Naive B cell (primary cell): ENCODE results near the gene PRKCA. TPM values are rescaled to one million over a fixed set of nuclear protein-coding genes. Genes with fewer than 3 reads are reported as not detected.

Experiments
- ATAC-seq, 2 donors: fragments of 150-1000 bp; cut with Tn5 transposase; 2 replicates each; pipeline ENCODE4 v1.10.0; 2021; ENCODE audit warnings: low read depth in 2 of 2, mild to moderate bottlenecking in 2 of 2, moderate library complexity in 2 of 2
- DNase-seq: peaks from one replicate; pipeline ENCODE4 v3.0.0; 2022
- H3K27ac Mint-ChIP-seq, 6 donors: one replicate each; pipeline ENCODE4 v1.8.0; 2020 to 2022; ENCODE audit warnings: mild to moderate bottlenecking in 6 of 6, mixed read lengths in 6 of 6, moderate library complexity in 5 of 6, inconsistent platforms in 2 of 6
- H3K27me3 Mint-ChIP-seq, 3 donors: one replicate each; pipeline ENCODE4 v1.8.0; 2021 to 2022; ENCODE audit warnings: mixed read lengths in 3 of 3, mild to moderate bottlenecking in 1 of 3
- H3K36me3 Mint-ChIP-seq, 2 donors: one replicate each; pipeline ENCODE4 v1.8.0; 2020 to 2022; ENCODE audit warnings: mixed read lengths in 2 of 2, inconsistent platforms in 1 of 2, mild to moderate bottlenecking in 1 of 2
- H3K4me1 Mint-ChIP-seq, 3 donors: one replicate each; pipeline ENCODE4 v1.8.0; 2020 to 2022; ENCODE audit warnings: mixed read lengths in 3 of 3, inconsistent platforms in 1 of 3, mild to moderate bottlenecking in 1 of 3, moderate library complexity in 1 of 3
- H3K4me3 Mint-ChIP-seq, 8 donors: one replicate each; pipeline ENCODE4 v1.8.0; 2020 to 2022; ENCODE audit warnings: mild to moderate bottlenecking in 8 of 8, mixed read lengths in 8 of 8, moderate library complexity in 8 of 8, inconsistent platforms in 2 of 8
- H3K9me3 Mint-ChIP-seq, 7 donors: one replicate each; pipeline ENCODE4 v1.8.0; 2020 to 2022; ENCODE audit warnings: mixed read lengths in 7 of 7, mild to moderate bottlenecking in 5 of 7, inconsistent platforms in 2 of 7, moderate library complexity in 1 of 7
- polyA plus RNA-seq, 6 donors: library from polyadenylated mRNA; unstranded; fragments of 300-500 nt; fragmentation: Illumina TruSeq; gene quantifications; one replicate each; pipeline ENCODE4 v1.2.3, GENCODE V29; 2021; ENCODE audit warnings: low read depth in 6 of 6

Gene PRKCA
- polyA plus RNA-seq, 6 donors from 2014 or later = 0.03 to 0.06 TPM; not detected in 4

DNA sequence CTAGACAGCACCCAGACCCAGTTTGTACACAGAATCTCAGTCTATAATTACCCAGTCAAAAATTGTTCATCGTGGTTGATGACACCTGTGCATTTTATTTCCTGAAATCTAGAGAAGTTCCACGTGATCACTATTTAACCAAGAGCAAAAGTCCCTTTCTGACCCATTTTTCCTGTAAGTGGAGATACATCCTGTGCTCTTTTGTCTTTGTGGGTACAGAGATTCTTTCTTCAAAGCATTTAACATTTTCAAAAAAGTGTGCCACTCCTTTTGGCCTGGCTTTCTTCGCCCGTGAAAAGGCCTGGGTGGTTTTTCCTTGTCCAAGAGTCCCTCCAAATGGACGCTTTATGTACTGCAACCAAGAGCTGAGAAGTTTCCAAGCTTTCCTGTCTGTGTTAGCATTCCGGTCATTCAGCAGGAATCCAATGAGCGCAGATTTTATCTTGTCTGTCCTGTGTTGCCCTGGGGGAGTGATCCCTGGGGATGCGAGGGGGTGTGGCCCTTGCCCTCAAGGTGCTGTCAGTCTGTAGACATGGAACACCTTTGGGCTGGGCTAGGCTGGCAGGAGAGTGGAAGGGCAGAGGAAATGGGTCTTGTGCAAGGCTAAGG lies 371.4 kb downstream of the PRKCA start:
- H3K4me1 Mint-ChIP-seq = peaks cover 0 to 10% (median 5%) of the 10 kb centered on the region in 3 donors
- no peak for ATAC-seq
- H3K36me3 Mint-ChIP-seq = no peaks in the 10 kb centered on the region
- H3K27ac Mint-ChIP-seq = no peak overlapping the region
- H3K4me3 Mint-ChIP-seq = no peak overlapping the region
- peaks cover 0 to 11% (median 0%) of the 10 kb centered on the region in 7 donors for H3K9me3 Mint-ChIP-seq
- DNase-seq = no peak
- H3K27me3 Mint-ChIP-seq = peaks cover 0 to 6% (median 6%) of the 10 kb centered on the region in 3 donors

DNA sequence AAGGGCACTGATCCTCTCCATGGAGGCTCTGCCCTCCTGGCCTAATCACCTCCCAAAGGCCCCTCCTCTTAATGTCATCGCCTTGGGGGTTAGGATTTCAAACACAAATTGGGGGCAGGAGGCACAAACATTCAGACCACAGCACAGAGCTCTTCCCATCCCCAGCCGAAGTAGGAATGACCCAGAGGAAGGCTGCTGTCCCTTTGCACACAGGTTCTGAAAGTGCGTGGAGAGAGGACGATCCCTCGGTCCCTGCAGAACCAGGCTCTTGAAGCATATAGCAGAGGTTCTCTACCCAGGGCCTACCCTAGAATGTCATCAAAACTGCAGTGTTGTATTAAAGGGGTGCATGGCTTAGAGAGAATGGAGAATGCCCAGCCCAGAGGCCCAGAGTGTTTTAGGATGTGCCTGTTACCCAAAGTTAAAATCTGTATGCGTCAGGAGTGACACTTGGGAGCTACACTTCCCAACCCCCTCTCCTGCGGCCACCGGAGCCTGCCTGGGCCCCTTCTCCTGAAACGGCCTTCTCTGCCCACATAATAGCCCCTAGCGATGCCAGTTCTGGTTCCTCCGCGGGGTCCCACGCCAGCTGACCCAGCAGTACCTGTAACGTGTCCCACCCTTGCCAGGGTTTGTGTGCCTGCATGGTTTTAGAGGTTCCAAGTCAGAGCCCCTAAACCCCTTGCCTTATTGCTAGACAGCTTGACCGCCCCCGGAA lies 373.0 kb downstream of the PRKCA start:
- Mint-ChIP-seq H3K27me3 (peaks cover 0 to under 1% (median 0%) of the 10 kb centered on the region in 3 donors), H3K4me1 (peaks cover 0 to 10% (median 5%) of the 10 kb centered on the region in 3 donors), H3K27ac (peak overlapping the region in 1 of 6 donors; percentile 58), H3K4me3 (peak overlapping the region in 1 of 8 donors; percentile 40), H3K36me3 (no peaks in the 10 kb centered on the region), H3K9me3 (peaks cover 0 to 11% (median 0%) of the 10 kb centered on the region in 7 donors)
- no peak for ATAC-seq
- no peak for DNase-seq

DNA sequence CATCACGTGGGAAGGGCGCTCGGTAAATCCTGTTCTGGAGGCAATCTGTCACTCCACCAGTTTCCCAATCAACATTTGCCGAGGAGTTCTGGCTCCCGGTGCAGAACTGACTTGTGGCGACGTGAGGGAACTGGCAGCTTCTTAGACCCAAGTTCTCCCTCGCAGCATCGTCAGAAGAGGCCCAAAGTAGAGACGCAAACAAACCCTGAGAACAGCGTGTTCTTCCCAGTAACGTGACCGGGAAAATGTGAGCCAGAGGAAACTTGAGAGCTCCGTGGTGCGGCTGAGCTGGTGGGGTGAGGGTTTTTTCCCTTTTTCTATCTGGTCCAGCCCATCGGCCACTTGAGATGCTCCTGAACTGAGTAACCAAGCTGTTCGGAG lies 373.6 kb downstream of the PRKCA start:
- Mint-ChIP-seq H3K27ac (no peak overlapping the region), H3K9me3 (peaks cover 0 to 11% (median 0%) of the 10 kb centered on the region in 7 donors)

DNA sequence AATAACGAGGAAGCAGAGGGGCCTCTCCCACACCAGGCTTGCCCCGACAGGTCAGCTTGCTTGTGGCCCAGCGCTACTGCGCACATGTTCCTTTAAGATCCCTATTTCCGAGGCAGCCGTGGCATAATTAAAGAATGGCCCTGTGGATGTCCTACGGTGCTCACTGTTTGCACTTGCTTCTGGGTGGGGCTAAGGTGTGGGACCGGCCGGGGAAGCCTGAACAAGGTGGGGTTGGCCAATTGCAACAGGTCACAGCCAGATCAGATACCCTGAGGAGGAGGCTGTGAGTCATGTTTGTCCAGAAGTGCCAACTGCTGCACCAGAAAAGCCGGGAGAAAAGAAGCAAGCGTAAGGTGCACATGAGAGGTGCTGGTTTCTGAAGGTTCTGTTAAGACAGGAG lies 374.0 kb downstream of the PRKCA start:
- Mint-ChIP-seq H3K9me3 (peaks cover 0 to 11% (median 0%) of the 10 kb centered on the region in 7 donors), H3K4me1 (peaks cover 0 to 10% (median 5%) of the 10 kb centered on the region in 3 donors), H3K27ac (no peak overlapping the region), H3K27me3 (no peaks in the 10 kb centered on the region), H3K36me3 (no peaks in the 10 kb centered on the region), H3K4me3 (no peak overlapping the region)
- ATAC-seq (no peak), DNase-seq (no peak)

More for the DNA sequence above, 373.6 kb downstream of the PRKCA start:
- Mint-ChIP-seq H3K4me3 (no peak overlapping the region), H3K4me1 (peaks cover 0 to 10% (median 5%) of the 10 kb centered on the region in 3 donors), H3K27me3 (no peaks in the 10 kb centered on the region), H3K36me3 (no peaks in the 10 kb centered on the region)
- DNase-seq (no peak), ATAC-seq (no peak)

DNA sequence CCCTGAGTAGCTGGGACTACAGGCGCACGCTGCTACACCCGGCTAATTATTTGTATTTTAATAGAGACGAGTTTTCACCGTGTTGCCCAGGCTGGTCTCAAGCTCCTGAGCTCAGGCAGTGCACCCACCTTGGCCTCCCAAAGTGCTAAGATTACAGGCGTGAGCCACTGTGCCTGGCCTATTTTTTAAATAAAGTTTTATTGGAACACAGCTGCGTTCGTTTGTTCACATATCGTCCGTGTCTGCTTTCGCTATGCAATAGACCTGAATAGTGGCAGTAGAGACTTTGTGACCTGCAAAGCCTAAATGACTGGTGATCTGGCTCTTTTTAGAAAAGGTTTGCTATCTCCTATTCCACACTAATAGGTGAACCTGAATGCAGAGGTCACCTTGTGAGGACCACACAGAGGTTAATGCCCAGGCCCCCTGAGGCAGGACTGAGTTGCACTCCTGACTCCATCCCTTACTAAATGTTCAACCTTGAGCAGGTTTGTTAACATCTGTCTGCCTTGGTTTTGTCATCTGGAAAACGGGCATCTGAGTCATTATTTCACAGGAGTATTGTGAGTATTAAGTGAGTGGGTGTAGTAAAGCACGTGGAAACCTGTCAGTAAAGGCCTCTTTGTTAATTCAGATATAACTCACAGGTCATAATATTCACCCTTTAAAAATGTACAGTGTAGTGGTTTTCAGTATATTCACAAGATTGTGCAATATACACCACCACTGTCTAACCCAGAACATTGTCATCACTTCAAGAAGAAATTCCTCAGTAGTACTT lies 375.0 kb downstream of the PRKCA start:
- H3K4me1 Mint-ChIP-seq = peaks cover 0 to 10% (median 5%) of the 10 kb centered on the region in 3 donors
- peaks cover 0 to 11% (median 0%) of the 10 kb centered on the region in 7 donors for H3K9me3 Mint-ChIP-seq
- H3K4me3 Mint-ChIP-seq = no peak overlapping the region
- no peak overlapping the region for H3K27ac Mint-ChIP-seq
- DNase-seq = no peak
- H3K27me3 Mint-ChIP-seq = no peaks in the 10 kb centered on the region
- ATAC-seq = no peak
- no peaks in the 10 kb centered on the region for H3K36me3 Mint-ChIP-seq

DNA sequence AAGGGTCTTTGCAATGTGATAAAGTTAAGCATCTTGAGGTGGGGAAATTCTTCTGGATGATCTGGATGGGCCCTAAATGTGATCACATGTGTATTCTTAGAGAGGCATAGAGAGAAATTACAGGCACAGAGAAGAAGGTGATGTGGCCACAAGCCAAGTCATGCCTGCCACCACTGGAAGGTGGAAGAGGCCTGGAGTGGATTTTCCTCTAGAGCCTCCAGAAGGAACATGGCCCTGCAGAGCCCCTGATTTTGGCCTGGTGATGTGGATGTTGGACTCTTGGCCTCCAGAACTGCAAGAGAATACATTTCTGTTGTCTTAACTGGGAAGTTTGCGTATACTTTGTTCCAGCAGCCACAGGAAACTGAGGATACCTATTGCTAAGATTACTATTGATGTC lies 375.6 kb downstream of the PRKCA start:
- H3K4me3 Mint-ChIP-seq = no peak overlapping the region
- ATAC-seq (no peak), DNase-seq (no peak)
- H3K36me3 Mint-ChIP-seq = no peaks in the 10 kb centered on the region
- H3K27ac Mint-ChIP-seq = no peak overlapping the region
- peaks cover 0 to 10% (median 5%) of the 10 kb centered on the region in 3 donors for H3K4me1 Mint-ChIP-seq
- peaks cover 0 to 11% (median 0%) of the 10 kb centered on the region in 7 donors for H3K9me3 Mint-ChIP-seq
- H3K27me3 Mint-ChIP-seq = no peaks in the 10 kb centered on the region

DNA sequence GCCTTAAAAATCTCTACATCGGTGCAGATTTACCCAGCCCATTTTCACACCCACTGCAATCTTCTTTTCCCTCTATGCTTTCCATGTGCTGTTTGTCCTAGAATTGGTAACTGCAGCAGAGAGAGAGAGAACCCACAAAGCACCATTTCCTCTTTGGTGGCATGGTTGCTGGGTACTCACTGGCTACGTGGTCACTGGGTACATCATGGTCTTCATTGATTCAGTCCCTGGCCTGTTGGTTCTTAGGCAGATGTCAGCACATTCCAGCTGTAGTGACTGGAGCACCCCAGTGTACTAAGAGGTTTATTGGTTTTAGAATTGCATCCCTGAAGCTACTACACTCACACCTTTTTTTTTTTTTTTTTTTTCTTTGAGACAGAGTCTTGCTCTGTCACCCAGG lies 376.4 kb downstream of the PRKCA start:
- DNase-seq = no peak
- no peak overlapping the region for H3K4me3 Mint-ChIP-seq
- peaks cover 0 to 2% (median 0%) of the 10 kb centered on the region in 3 donors for H3K4me1 Mint-ChIP-seq
- peaks cover 0 to 11% (median 0%) of the 10 kb centered on the region in 7 donors for H3K9me3 Mint-ChIP-seq
- peaks cover 0 to 3% (median 0%) of the 10 kb centered on the region in 3 donors for H3K27me3 Mint-ChIP-seq
- no peak overlapping the region for H3K27ac Mint-ChIP-seq
- ATAC-seq = no peak
- no peaks in the 10 kb centered on the region for H3K36me3 Mint-ChIP-seq

DNA sequence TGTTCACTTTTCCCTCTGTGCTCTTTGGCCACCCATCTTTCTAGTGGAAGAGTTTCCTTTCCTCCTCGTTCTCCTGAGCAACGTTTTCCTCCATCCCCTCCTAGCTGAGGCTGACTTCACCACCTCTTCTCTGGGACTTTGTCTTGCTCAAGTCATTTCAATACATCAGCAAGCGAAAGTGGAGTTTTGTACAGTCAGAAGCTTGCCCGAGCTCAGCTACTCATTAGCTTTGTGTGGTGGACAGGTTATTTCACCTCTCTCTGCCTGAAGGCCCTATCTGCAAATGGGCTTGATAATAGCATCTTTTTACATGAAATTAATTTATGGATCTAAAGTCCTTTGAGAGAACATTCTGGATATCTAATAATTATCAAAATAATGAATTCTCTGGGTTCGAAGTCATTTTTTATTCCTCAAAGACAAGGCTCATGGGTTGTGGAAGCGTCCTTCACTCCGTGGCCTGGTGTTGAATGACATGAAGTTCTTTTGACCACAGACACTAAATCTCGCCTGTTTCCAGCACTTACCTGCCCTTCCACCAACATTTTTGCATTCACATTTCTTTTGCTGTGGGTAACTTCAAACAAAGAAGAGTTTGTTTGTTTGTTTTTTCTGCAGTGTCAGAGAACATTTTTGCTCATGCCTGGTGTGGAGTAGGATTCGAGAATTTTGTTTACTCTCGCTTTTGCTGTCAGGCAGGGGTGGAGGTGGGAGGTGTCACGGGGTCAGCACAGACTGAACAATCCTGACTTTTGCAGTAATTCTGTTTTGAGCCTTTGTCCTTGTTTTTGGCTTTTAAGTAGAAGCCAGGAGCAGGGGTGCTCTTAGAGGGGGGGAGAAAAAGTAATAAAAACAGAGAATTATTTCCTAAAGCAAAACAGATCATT lies 377.5 kb downstream of the PRKCA start:
- H3K4me1 Mint-ChIP-seq = no peaks in the 10 kb centered on the region
- peaks cover 0 to 11% (median 0%) of the 10 kb centered on the region in 7 donors for H3K9me3 Mint-ChIP-seq
- no peak overlapping the region for H3K4me3 Mint-ChIP-seq
- no peak for ATAC-seq
- peak overlapping the region in 1 of 6 donors; percentile 9 for H3K27ac Mint-ChIP-seq
- DNase-seq = no peak
- peaks cover 0 to 6% (median 0%) of the 10 kb centered on the region in 3 donors for H3K27me3 Mint-ChIP-seq
- H3K36me3 Mint-ChIP-seq = no peaks in the 10 kb centered on the region

DNA sequence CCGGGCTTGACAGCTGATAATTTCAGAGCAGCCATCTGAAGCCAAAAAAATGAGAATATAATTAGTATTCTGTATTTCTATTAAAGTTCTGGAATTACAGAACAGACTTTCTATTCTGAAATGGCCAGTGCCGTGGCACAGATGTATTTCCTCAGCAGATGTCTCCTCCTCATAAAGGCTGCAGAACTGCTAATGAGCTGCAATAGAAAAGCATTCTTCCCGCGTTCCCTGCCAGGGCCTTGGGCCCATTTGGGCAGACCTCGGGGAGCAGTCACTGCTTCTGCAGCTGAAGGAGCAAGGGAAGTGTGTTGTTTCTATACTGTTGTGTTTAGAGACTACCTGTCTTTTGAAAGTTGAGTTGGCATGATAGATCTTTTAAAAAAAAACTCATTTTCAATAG lies 379.9 kb downstream of the PRKCA start:
- DNase-seq (no peak), ATAC-seq (no peak)
- Mint-ChIP-seq H3K9me3 (peaks cover 0 to 11% (median 0%) of the 10 kb centered on the region in 7 donors), H3K27ac (no peak overlapping the region), H3K4me1 (no peaks in the 10 kb centered on the region), H3K4me3 (no peak overlapping the region), H3K27me3 (peaks cover 4 to 18% (median 7%) of the 10 kb centered on the region in 3 donors), H3K36me3 (no peaks in the 10 kb centered on the region)

DNA sequence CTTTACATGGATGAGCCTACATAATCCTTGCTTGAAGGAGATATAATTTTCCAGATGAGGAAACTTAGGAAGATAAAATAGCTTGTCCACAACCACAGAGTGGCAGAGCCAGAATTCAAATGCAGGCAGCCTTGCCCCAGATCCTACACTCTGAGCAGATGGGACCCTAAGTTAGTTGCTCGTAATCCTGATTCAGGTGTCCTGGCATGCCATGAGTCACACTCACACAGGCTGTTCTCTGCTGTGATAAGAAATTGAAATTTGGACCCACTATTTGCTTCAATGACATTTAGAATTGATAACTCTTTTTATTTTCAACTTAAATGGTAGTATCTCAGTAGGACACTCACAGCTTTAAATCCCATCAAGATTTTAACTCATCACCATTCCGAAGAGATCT lies 381.8 kb downstream of the PRKCA start:
- no peak overlapping the region for H3K27ac Mint-ChIP-seq
- ATAC-seq = no peak

DNA sequence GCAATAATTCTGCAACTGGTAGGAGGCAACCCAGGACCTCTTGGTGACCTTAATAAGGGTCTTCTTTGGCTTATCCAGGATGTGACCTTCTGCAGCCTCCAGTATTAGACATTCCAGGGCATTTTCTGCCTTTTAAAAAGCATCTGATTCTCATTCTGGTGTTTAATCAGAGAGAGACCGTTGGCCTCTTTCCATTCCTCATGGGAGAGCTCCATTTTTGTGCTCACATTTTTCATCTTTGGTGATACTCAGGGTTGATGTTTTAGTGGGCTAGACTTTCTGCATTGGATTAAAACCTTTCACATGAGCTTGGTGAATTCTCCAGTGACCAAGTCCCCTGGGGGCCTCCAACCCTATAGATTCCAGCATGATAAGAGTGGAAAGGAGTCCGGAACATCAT lies 382.3 kb downstream of the PRKCA start:
- H3K27me3 Mint-ChIP-seq = peaks cover 4 to 18% (median 7%) of the 10 kb centered on the region in 3 donors
- DNase-seq (no peak), ATAC-seq (no peak)
- no peaks in the 10 kb centered on the region for H3K36me3 Mint-ChIP-seq
- H3K27ac Mint-ChIP-seq = no peak overlapping the region
- no peak overlapping the region for H3K4me3 Mint-ChIP-seq
- H3K4me1 Mint-ChIP-seq = no peaks in the 10 kb centered on the region
- H3K9me3 Mint-ChIP-seq = no peaks in the 10 kb centered on the region

More for the DNA sequence above, 381.8 kb downstream of the PRKCA start:
- no peak for DNase-seq
- Mint-ChIP-seq H3K4me3 (no peak overlapping the region), H3K27me3 (peaks cover 4 to 18% (median 7%) of the 10 kb centered on the region in 3 donors), H3K9me3 (no peaks in the 10 kb centered on the region), H3K4me1 (no peaks in the 10 kb centered on the region), H3K36me3 (no peaks in the 10 kb centered on the region)

DNA sequence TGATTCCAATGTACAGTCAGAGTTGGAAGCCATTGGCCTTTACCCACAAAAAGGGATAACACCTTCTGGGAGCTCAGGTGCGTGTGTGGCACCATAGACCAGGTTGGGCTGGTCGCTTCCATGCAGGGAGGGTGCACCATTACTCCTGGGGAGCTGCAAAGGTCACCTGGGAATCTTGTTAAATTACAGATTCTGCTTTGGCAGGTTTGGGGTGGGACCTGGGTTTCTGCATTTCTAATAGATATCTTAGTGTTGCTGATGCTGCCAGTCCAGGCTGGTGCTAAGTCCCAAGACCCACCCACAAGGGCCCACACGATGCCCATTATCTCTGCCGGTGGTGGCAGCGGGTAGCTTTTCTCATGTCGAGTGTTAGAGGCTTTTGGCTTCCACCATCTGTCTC lies 384.2 kb downstream of the PRKCA start:
- H3K9me3 Mint-ChIP-seq = no peaks in the 10 kb centered on the region
- ATAC-seq = no peak
- H3K27ac Mint-ChIP-seq = no peak overlapping the region
- no peak for DNase-seq
- H3K27me3 Mint-ChIP-seq = peaks cover 4 to 18% (median 7%) of the 10 kb centered on the region in 3 donors
- H3K4me1 Mint-ChIP-seq = no peaks in the 10 kb centered on the region
- no peak overlapping the region for H3K4me3 Mint-ChIP-seq
- H3K36me3 Mint-ChIP-seq = no peaks in the 10 kb centered on the region
